IPS-NIHi11 (cell line): ENCODE results near the gene ARHGEF39.

ENCODE experiments used
- DNase-seq: peaks from one replicate; pipeline ENCODE4 v3.0.0; 2012; ENCODE audit warnings: mixed read lengths, low spot score

The ARHGEF39 gene

GRCh38 chr9:35664531-35665470 is at the start of gene ARHGEF39:
ARHGEF39 (minus strand) TSS chr9:35665195; CDS start chr9:35665169, 26 bp downstream.
- DNase-seq = peak; percentile 96

GRCh38 chr9:35714123-35714522 is 49.1 kb upstream of the ARHGEF39 start:
- DNase-seq = no peak

GRCh38 chr9:35713578-35713977 is 48.6 kb upstream of the ARHGEF39 start:
- DNase-seq = no peak

- no peak for DNase-seq
These were observed 47.9 kb upstream of the ARHGEF39 start for GRCh38 chr9:35712762-35713400.

- DNase-seq = no peak
These were observed 46.8 kb upstream of the ARHGEF39 start for GRCh38 chr9:35711501-35712428.

GRCh38 chr9:35710818-35711500 is 46.0 kb upstream of the ARHGEF39 start:
- DNase-seq = no peak

- no peak for DNase-seq
These were observed 43.2 kb upstream of the ARHGEF39 start for GRCh38 chr9:35708146-35708545.

GRCh38 chr9:35706951-35707350 is 42.0 kb upstream of the ARHGEF39 start:
- no peak for DNase-seq

- DNase-seq = no peak
These were observed 40.9 kb upstream of the ARHGEF39 start for GRCh38 chr9:35705836-35706430.

- DNase-seq = no peak
These were observed 40.4 kb upstream of the ARHGEF39 start for GRCh38 chr9:35705372-35705771.

GRCh38 chr9:35703906-35704672 is 39.1 kb upstream of the ARHGEF39 start:
- DNase-seq = no peak

- no peak for DNase-seq
These were observed 37.7 kb upstream of the ARHGEF39 start for GRCh38 chr9:35702696-35703095.

- DNase-seq = no peak
These were observed 35.9 kb upstream of the ARHGEF39 start for GRCh38 chr9:35700942-35701341.

GRCh38 chr9:35700031-35700430 is 35.0 kb upstream of the ARHGEF39 start:
- no peak for DNase-seq

- DNase-seq = no peak
These were observed 33.2 kb upstream of the ARHGEF39 start for GRCh38 chr9:35698231-35698630.

GRCh38 chr9:35697486-35697885 is 32.5 kb upstream of the ARHGEF39 start:
- no peak for DNase-seq

GRCh38 chr9:35696520-35697215 is 31.7 kb upstream of the ARHGEF39 start:
- DNase-seq = peak; percentile 84

GRCh38 chr9:35695943-35696401 is 31.0 kb upstream of the ARHGEF39 start:
- DNase-seq = no peak

GRCh38 chr9:35691757-35692301 is 26.8 kb upstream of the ARHGEF39 start:
- DNase-seq = no peak
